Progenitor cell of endocrine pancreas (in vitro differentiated cells): Measurements from ENCODE around the gene CLDN5. TPM values are rescaled to one million over a fixed set of nuclear protein-coding genes. Genes with fewer than 3 reads are reported as not detected.

Experiments
- DNase-seq: peaks from one replicate; pipeline ENCODE4 v3.0.0; 2021; ENCODE audit warnings: low spot score; ENCODE audit not compliant: unreplicated experiment
- H3K27ac Mint-ChIP-seq: 2 replicates; pipeline ENCODE4 v1.8.0; 2021; ENCODE audit warnings: mild to moderate bottlenecking, moderate library complexity, mixed read lengths
- H3K27me3 Mint-ChIP-seq: 2 replicates; pipeline ENCODE4 v1.8.0; 2021; ENCODE audit warnings: mixed read lengths
- H3K36me3 Mint-ChIP-seq: 2 replicates; pipeline ENCODE4 v1.8.0; 2022; ENCODE audit warnings: mixed read lengths; ENCODE audit not compliant: insufficient read depth
- H3K4me1 Mint-ChIP-seq: 2 replicates; pipeline ENCODE4 v1.8.0; 2021; ENCODE audit warnings: low read depth, mixed read lengths
- H3K4me3 Mint-ChIP-seq: 2 replicates; pipeline ENCODE4 v1.8.0; 2021; ENCODE audit warnings: low read depth, mild to moderate bottlenecking, moderate library complexity, mixed read lengths
- H3K9me3 Mint-ChIP-seq: 2 replicates; pipeline ENCODE4 v1.8.0; 2021; ENCODE audit warnings: low read depth, mixed read lengths
- CTCF ChIP-seq: fragments of 200-600 bp; sonication (generic); IDR thresholded peaks from one replicate; pipeline ENCODE4 v1.5.0; 2021; ENCODE audit warnings: antibody characterized with exemption, mild to moderate bottlenecking; ENCODE audit not compliant: unreplicated experiment
- long read RNA-seq: library from polyadenylated mRNA; unstranded; transcript quantifications from one replicate; pipeline ENCODE4 v2.0.0, GENCODE V29; 2020
- total RNA-seq: library from RNA; stranded (reverse); gene quantifications from 2 replicates; pipeline ENCODE4 v1.2.1, GENCODE V29; 2021

The CLDN5 gene
- not detected in 2 replicates for total RNA-seq
- long read RNA-seq = 0 reads

DNA sequence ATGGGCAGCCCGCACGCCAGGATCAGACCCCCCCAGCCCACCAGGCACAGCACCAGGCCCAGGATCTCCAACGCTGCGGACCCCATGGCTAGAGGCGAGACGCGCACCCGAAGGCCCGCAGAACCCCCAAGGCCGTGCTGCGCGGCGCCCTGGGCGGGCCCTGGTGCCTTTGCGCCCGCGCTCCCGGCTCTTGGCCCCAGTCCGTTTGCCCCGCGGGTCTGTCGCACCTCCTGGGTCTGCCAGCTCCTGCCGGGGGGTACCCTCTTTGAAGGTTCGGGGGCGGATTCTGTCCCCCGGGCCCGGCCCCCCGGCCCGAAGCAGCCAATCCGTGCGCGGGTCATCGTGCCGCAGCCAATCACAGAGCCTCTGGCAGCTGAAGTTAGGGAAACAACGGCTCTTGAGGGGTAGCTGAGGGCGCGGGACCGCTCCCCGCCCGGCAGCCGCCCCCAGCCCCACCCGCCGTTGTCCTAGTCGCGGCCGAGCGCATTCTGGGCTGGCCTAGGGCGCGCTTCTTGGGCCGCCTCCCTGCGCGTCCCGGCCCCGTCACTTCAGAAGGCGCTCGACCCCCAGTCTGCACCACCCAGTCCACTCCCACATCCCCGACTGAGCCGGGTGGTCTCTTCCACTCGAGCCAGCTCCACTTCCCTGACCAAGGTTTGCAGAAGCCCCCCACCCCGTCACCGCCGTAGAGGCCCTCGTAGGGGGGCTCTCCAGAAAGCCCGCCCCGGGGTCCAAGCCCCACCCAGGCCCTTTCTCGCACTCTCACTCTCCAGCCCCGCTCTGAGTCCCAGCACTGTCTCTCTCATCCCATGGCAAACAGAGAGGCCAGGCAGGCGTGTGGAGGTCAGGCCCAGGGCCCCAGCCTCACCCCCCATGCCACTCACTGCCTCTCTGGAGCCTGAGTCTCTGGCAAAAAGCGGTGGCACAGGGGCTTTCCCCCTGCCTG, at the start of gene CLDN5:
Gene CLDN5 (minus strand): TSS at position 241 of the 946 bp plus-strand sequence. CDS start 155 bp downstream, at position 86.
- H3K27me3 Mint-ChIP-seq = peaks cover 57% of the 10 kb centered on the region
- no peak for DNase-seq
- H3K4me3 Mint-ChIP-seq = peak within 1 kb of the TSS; percentile 59
- H3K9me3 Mint-ChIP-seq = no peaks in the 10 kb centered on the region
- TF ChIP-seq CTCF = no peak
- no peak within 1 kb of the TSS for H3K27ac Mint-ChIP-seq
- peaks cover 3% of the 10 kb centered on the region for H3K4me1 Mint-ChIP-seq
- H3K36me3 Mint-ChIP-seq = no peaks in the 10 kb centered on the region

- H3K9me3 Mint-ChIP-seq = no peaks in the 10 kb centered on the region
- no peak overlapping the region for H3K4me3 Mint-ChIP-seq
- H3K36me3 Mint-ChIP-seq = no peaks in the 10 kb centered on the region
- DNase-seq = no peak
- no peak for TF ChIP-seq CTCF
- H3K27me3 Mint-ChIP-seq = peaks cover 17% of the 10 kb centered on the region
- H3K4me1 Mint-ChIP-seq = no peaks in the 10 kb centered on the region
- no peak overlapping the region for H3K27ac Mint-ChIP-seq
Measured at GRCh38 chr22:19571995-19572394, 47.8 kb upstream of the CLDN5 start.

DNA sequence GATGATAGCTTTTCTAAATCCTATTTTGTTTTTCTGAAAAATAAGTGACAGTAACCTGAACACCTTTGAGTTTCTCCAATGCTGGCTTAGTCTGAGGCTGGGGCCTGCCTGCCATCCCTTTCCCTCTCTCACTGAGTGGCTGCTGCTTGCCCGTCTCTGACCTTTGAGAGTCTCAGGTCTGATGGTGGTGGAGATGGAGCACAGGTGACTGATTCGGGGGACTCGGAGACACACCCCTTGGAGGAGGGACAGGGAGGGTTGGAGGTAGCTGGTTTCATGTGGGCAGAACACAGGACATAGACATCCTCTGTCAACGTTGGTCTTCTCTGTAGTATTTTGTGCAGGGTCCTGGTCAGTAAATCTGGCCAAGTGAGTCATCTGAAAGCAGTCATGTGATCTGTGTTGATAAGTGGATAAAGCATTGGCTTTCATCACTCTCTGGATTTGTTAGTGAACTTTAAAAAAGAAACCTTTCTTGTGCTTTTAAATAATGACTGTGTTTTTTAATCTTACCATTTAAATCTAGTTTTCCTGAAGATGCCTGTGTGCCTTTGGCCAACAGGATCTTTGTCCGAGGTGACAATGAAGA, 47.1 kb upstream of the CLDN5 start:
- Mint-ChIP-seq H3K36me3 (no peaks in the 10 kb centered on the region), H3K27me3 (peaks cover 18% of the 10 kb centered on the region), H3K4me3 (no peak overlapping the region), H3K9me3 (no peaks in the 10 kb centered on the region), H3K27ac (no peak overlapping the region), H3K4me1 (no peaks in the 10 kb centered on the region)
- TF ChIP-seq CTCF = no peak
- no peak for DNase-seq

- no peak for TF ChIP-seq CTCF
- H3K4me1 Mint-ChIP-seq = no peaks in the 10 kb centered on the region
- no peaks in the 10 kb centered on the region for H3K9me3 Mint-ChIP-seq
- DNase-seq = no peak
- H3K27ac Mint-ChIP-seq = no peak overlapping the region
- no peaks in the 10 kb centered on the region for H3K36me3 Mint-ChIP-seq
- H3K4me3 Mint-ChIP-seq = no peak overlapping the region
- peaks cover 21% of the 10 kb centered on the region for H3K27me3 Mint-ChIP-seq
Measured at GRCh38 chr22:19569976-19570375, 45.8 kb upstream of the CLDN5 start.

DNA sequence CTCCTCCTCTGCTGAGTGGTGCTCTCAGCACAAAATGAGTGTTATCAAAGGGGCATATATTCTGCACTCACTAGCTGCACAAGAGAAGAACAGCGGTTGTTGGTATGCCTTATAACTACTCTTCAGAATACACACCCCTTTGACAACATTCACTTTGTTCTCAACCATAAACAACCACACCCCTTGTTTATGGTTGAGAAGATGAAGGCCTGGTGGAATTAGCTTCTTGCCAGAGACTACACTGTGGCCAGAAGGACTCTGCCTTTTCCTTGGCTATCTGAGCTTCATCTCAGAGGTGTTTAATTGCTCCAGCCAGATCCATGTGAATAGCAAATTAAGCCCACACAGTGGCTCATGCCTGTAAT, 45.0 kb upstream of the CLDN5 start:
- Mint-ChIP-seq H3K36me3 (no peaks in the 10 kb centered on the region), H3K27me3 (peaks cover 19% of the 10 kb centered on the region), H3K27ac (no peak overlapping the region), H3K9me3 (no peaks in the 10 kb centered on the region), H3K4me1 (no peaks in the 10 kb centered on the region), H3K4me3 (no peak overlapping the region)
- no peak for DNase-seq
- TF ChIP-seq CTCF = no peak
